Spleen (tissue), 11 donors: ENCODE measurements around the gene ARSA. TPM values are rescaled to one million over a fixed set of nuclear protein-coding genes. Genes with fewer than 3 reads are reported as not detected.

Experiments used
- DNase-seq: peaks from one replicate; pipeline ENCODE4 v3.0.0-alpha.2; 2020
- H3K27ac ChIP-seq, 8 donors: fragments of 200-600 bp; sonication (generic) in 7 of 8; 1 replicate in 4 of 8; 2 replicates in 4 of 8; pipeline versions ENCODE4 v1.5.0 to v1.8.0; 2016 to 2021; ENCODE audit warnings: inconsistent platforms in 4 of 8, mild to moderate bottlenecking in 4 of 8, moderate library complexity in 1 of 8
- H3K27me3 ChIP-seq, 7 donors: fragments of 200-600 bp; sonication (generic) in 6 of 7; replicated peaks in 1 of 7; 1 replicate in 4 of 7; 2 replicates in 3 of 7; pipeline versions ENCODE4 v1.5.0 to v1.8.0; 2016 to 2021; ENCODE audit warnings: inconsistent platforms in 3 of 7, mild to moderate bottlenecking in 1 of 7
- H3K36me3 ChIP-seq, 6 donors: fragments of 200-600 bp; sonication (generic) in 5 of 6; 1 replicate in 4 of 6; 2 replicates in 2 of 6; pipeline versions ENCODE4 v1.5.0 to v1.8.0; 2016 to 2021; ENCODE audit warnings: inconsistent platforms in 2 of 6
- H3K4me1 ChIP-seq, 6 donors: fragments of 200-600 bp; sonication (generic) in 5 of 6; 1 replicate in 3 of 6; 2 replicates in 3 of 6; pipeline versions ENCODE4 v1.5.0 to v1.8.0; 2016 to 2021; ENCODE audit warnings: inconsistent platforms in 3 of 6
- H3K4me3 ChIP-seq, 8 donors: fragments of 200-600 bp; sonication (generic) in 7 of 8; 1 replicate in 4 of 8; 2 replicates in 4 of 8; pipeline versions ENCODE4 v1.5.0 to v1.8.0; 2016 to 2021; ENCODE audit warnings: inconsistent platforms in 4 of 8, mild to moderate bottlenecking in 4 of 8, moderate library complexity in 2 of 8
- H3K9me3 ChIP-seq, 8 donors: fragments of 200-600 bp; sonication (generic) in 7 of 8; 1 replicate in 4 of 8; 2 replicates in 4 of 8; pipeline versions ENCODE4 v1.5.0 to v1.8.0; 2016 to 2021; ENCODE audit warnings: inconsistent platforms in 4 of 8
- CTCF ChIP-seq, 11 experiments: fragments of 200-600 bp in 7 of 11; fragments of 450-650 bp in 4 of 11; sonication (generic) in 4 of 11; IDR thresholded peaks in 8 of 11; conservative IDR thresholded peaks in 3 of 11; 1 replicate in 7 of 11; 2 replicates in 4 of 11; pipeline versions ENCODE4 v1.4.0 to v1.8.0; 2016 to 2021; ENCODE audit warnings: antibody characterized with exemption in 11 of 11, inconsistent platforms in 4 of 11, mild to moderate bottlenecking in 1 of 11
- POLR2A ChIP-seq, 3 donors: fragments of 450-650 bp; IDR thresholded peaks; one replicate each; pipeline ENCODE4 v1.5.1; 2017; ENCODE audit warnings: antibody characterized with exemption in 3 of 3, mild to moderate bottlenecking in 1 of 3
- POLR2AphosphoS5 ChIP-seq, 3 donors: sonication (generic); formaldehyde crosslinking; IDR thresholded peaks; one replicate each; pipeline ENCODE4 v1.5.1; 2017; ENCODE audit warnings: antibody characterized with exemption in 3 of 3
- WGBS, 5 donors: extraction: QIAGEN DNeasy Blood & Tissue Kit in 3 of 5; methylation state at CpG; one replicate each; pipeline versions ENCODE4 v1.1.5 to v1.1.7; 2013 to 2018; 5-methylcytosine and 5-hydroxymethylcytosine counted together
- intact Hi-C: fragments of 100-400 bp; cut with DNase I; formaldehyde crosslinking; loops from one replicate; pipeline ENCODE4 v1.15.0; 2023; ENCODE audit warnings: low total_unique reads
- polyA plus RNA-seq, 3 donors: library from polyadenylated mRNA; stranded (reverse); fragments of 200-250 nt; gene quantifications; one replicate each; pipeline ENCODE4 v1.2.1, GENCODE V29; 2013
- total RNA-seq, 7 donors: library from RNA; depleted of rRNA in 3 of 7; stranded (reverse); fragments of >200 nt in 3 of 7; fragmentation: NEBNext Ultra II Directional in 4 of 7; extraction: Animal tissue kit (Norgen Biotek cat#: 25700) in 4 of 7; gene quantifications; one replicate each; pipeline versions ENCODE4 v1.1.0 to v1.2.1, GENCODE V29; 2016 to 2021
- donor health status: healthy with polysubstance abuse.
- donor health status: DM: no; HTN: no; CAD: no; lungs with moderate emphysema.
- donor health status: DM: no; HTN: no; CAD: no.
- donor health status: Bipolar disorder and iron deficiency.
- donor health status: healthy.
- donor health status: DM: no; HTN: no; CAD: no.
- donor health status: DM: yes; HTN: yes; CAD: no.

ARSA gene
- total and polyA plus RNA-seq, 10 donors, result 26.0 to 108 (median 64.7) TPM

- Histone ChIP-seq H3K4me1 (peaks cover 30 to 76% (median 55%) of the 10 kb centered on the region in 6 donors), H3K36me3 (peaks cover 0 to 28% (median 15%) of the 10 kb centered on the region in 6 donors), H3K27me3 (no peaks in the 10 kb centered on the region), H3K9me3 (no peaks in the 10 kb centered on the region), H3K4me3 (no peak overlapping the region), H3K27ac (no peak overlapping the region)
- DNase-seq, result peak; percentile 78
- intact Hi-C loops, result no loop called here
- no peak for TF ChIP-seq POLR2A (IDR thresholded peaks at IDR 0.05)
- no peak for TF ChIP-seq CTCF (IDR thresholded peaks at IDR 0.05 in 8 of 11, conservative IDR thresholded peaks at IDR 0.05 in 3 of 11)
- no peak for TF ChIP-seq POLR2AphosphoS5 (IDR thresholded peaks at IDR 0.05)
- WGBS, 5 donors, result 85 to 92% (median 88%) methylated on average over 8 to 14 of the region's 14 CpGs
Measured at GRCh38 chr22:50625131-50625567, 2.8 kb downstream of the ARSA start.

GRCh38 chr22:50624347-50625130 lies 3.4 kb downstream of the ARSA start:
- intact Hi-C loops, result no loop called here
- Histone ChIP-seq H3K27me3 (no peaks in the 10 kb centered on the region), H3K9me3 (no peaks in the 10 kb centered on the region), H3K27ac (no peak overlapping the region), H3K36me3 (peaks cover 0 to 28% (median 15%) of the 10 kb centered on the region in 6 donors), H3K4me3 (no peak overlapping the region), H3K4me1 (peaks cover 32 to 76% (median 57%) of the 10 kb centered on the region in 6 donors)
- peak; percentile 71 for DNase-seq
- TF ChIP-seq POLR2AphosphoS5 (IDR thresholded peaks at IDR 0.05) (no peak), CTCF (IDR thresholded peaks at IDR 0.05 in 8 of 11, conservative IDR thresholded peaks at IDR 0.05 in 3 of 11) (no peak), POLR2A (IDR thresholded peaks at IDR 0.05) (no peak)
- WGBS, 5 donors, result 77 to 94% (median 84%) methylated on average over 15 to 16 of the region's 16 CpGs

DNA sequence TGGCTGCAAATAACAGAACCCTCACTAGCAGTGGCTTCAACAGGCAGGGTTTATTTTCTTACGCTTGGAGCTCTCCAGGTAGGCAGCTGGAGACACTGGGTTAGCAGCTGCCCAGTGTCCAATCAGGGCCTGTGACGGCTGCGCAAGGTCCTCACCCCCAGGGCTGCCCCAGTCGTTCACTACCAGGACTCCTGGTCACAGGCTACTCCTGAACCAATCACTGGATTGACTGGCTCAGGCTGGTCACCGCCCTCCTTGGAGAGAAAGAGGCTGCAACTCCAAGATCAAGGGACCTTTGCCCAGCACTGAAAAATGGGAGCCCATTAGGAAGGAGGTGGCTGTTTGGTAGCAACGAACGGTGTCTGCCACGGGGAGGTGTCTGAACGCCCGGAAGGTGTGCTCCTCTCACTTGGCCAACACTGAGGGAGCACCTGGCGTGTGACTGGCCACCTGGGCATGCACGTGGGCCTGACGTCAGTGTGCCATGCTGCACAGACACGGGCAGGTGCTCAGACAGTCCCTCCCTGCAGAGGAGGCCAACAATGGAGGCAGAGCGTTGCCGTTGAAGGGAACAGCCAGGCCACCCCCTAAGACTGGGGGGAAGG lies 5.1 kb downstream of the ARSA start:
- H3K4me3 ChIP-seq, result peak overlapping the region in 1 of 8 donors; percentile 70
- H3K36me3 ChIP-seq, result peaks cover 0 to 28% (median 15%) of the 10 kb centered on the region in 6 donors
- DNase-seq, result peak; percentile 82
- TF ChIP-seq POLR2A (IDR thresholded peaks at IDR 0.05), result no peak
- peak in 2 of 3 donors; percentile 4 to 27 for TF ChIP-seq POLR2AphosphoS5 (IDR thresholded peaks at IDR 0.05)
- no peaks in the 10 kb centered on the region for H3K27me3 ChIP-seq
- H3K4me1 ChIP-seq, result peaks cover 32 to 67% (median 52%) of the 10 kb centered on the region in 6 donors
- intact Hi-C loops, result no loop called here
- 79 to 91% (median 84%) methylated on average over 16 of the region's 16 CpGs for WGBS, 5 donors
- peak overlapping the region; percentile 70 to 93 (median 88) for H3K27ac ChIP-seq
- H3K9me3 ChIP-seq, result no peaks in the 10 kb centered on the region

- peak; percentile 86 for DNase-seq
- intact Hi-C loops, result no loop called here
- Histone ChIP-seq H3K4me1 (peaks cover 27 to 60% (median 46%) of the 10 kb centered on the region in 6 donors), H3K9me3 (no peaks in the 10 kb centered on the region), H3K36me3 (peaks cover 0 to 28% (median 15%) of the 10 kb centered on the region in 6 donors), H3K27ac (peak overlapping the region; percentile 70 to 93 (median 88)), H3K4me3 (peak overlapping the region in 7 of 8 donors; percentile 18 to 70 (median 41)), H3K27me3 (no peaks in the 10 kb centered on the region)
- TF ChIP-seq CTCF (IDR thresholded peaks at IDR 0.05 in 8 of 11, conservative IDR thresholded peaks at IDR 0.05 in 3 of 11), result peak in 6 of 11 experiments; percentile 23 to 43 (median 36)
- TF ChIP-seq POLR2AphosphoS5 (IDR thresholded peaks at IDR 0.05), result no peak
- WGBS, 5 donors, result 16 to 26% (median 20%) methylated on average over 16 to 18 of the region's 18 CpGs
Measured at GRCh38 chr22:50621948-50622722, 5.8 kb downstream of the ARSA start.
